ENCODE results near the gene GOLGA2.

GRCh38 chr9:128244837-128245231 is 31.0 kb downstream of the GOLGA2 start:
- TF ChIP-seq ZNF8 (CRISPR knock-in tag; IDR thresholded peaks at IDR 0.05) (no peak), OSR1 (CRISPR knock-in tag; IDR thresholded peaks at IDR 0.05) (no peak)
